Measurements from ENCODE around the gene FMR1NB. TPM values are rescaled to one million over a fixed set of nuclear protein-coding genes. Genes with fewer than 3 reads are reported as not detected.

Gene FMR1NB
- total RNA-seq, 1 donor: not detected

GRCh38 chrX:148051973-148052372 is 70.8 kb downstream of the FMR1NB start:
- no peak overlapping the region for H3K4me3 ChIP-seq (ENCODE audit: low read depth, low read length)
- no peak for DNase-seq (ENCODE audit: low read depth)
- no peak for TF ChIP-seq CTCF (IDR thresholded peaks at IDR 0.05; ENCODE audit: insufficient read depth, low read depth, low read length)

- no peak for TF ChIP-seq CTCF (IDR thresholded peaks at IDR 0.05; ENCODE audit: insufficient read depth, low read depth, low read length)
- H3K4me3 ChIP-seq (ENCODE audit: low read depth, low read length): no peak overlapping the region
- DNase-seq (ENCODE audit: low read depth): no peak
These were observed 86.1 kb downstream of the FMR1NB start for GRCh38 chrX:148067285-148067684.

GRCh38 chrX:148069759-148070503 is 88.8 kb downstream of the FMR1NB start:
- DNase-seq (ENCODE audit: low read depth): no peak
- no peak for TF ChIP-seq CTCF (IDR thresholded peaks at IDR 0.05; ENCODE audit: insufficient read depth, low read depth, low read length)
- H3K4me3 ChIP-seq (ENCODE audit: low read depth, low read length): no peak overlapping the region

- H3K4me3 ChIP-seq (ENCODE audit: low read depth, low read length): no peak overlapping the region
- DNase-seq (ENCODE audit: low read depth): no peak
- no peak for TF ChIP-seq CTCF (IDR thresholded peaks at IDR 0.05; ENCODE audit: insufficient read depth, low read depth, low read length)
These were observed 89.4 kb downstream of the FMR1NB start for GRCh38 chrX:148070504-148070877.

Small RNA genes lying within 50 kb of the gene (small RNA-seq; reads per million reads assigned to genes)
- not detected for gene RNA5SP524

Other genes starting within 250 kb of the FMR1NB start
- 27.6 and 28.7 TPM in 2 replicates for gene FMR1, start 69.4 kb upstream of the FMR1NB start, total RNA-seq